LNCAP (cell line): Measurements from ENCODE around the gene RFTN1.

Experiments
- CTCF ChIP-seq: fragments of 450-650 bp; IDR thresholded peaks from 2 replicates; pipeline ENCODE4 v1.5.1; 2017; ENCODE audit warnings: mild to moderate bottlenecking

RFTN1 gene

GRCh38 chr3:16286751-16287543 is 226.6 kb downstream of the RFTN1 start:
- no peak for TF ChIP-seq CTCF

GRCh38 chr3:16286161-16286560 is 227.3 kb downstream of the RFTN1 start:
- TF ChIP-seq CTCF = no peak

- TF ChIP-seq CTCF = no peak
These were observed 228.9 kb downstream of the RFTN1 start for GRCh38 chr3:16284633-16285032.

GRCh38 chr3:16280671-16281070 is 232.8 kb downstream of the RFTN1 start:
- TF ChIP-seq CTCF = no peak

- no peak for TF ChIP-seq CTCF
These were observed 234.3 kb downstream of the RFTN1 start for GRCh38 chr3:16279010-16279801.

- TF ChIP-seq CTCF = no peak
These were observed 236.0 kb downstream of the RFTN1 start for GRCh38 chr3:16277471-16277870.

- TF ChIP-seq CTCF = no peak
These were observed 239.6 kb downstream of the RFTN1 start for GRCh38 chr3:16273867-16274266.
